Keratinocyte (primary cell): ENCODE results near the gene GCHFR. TPM values are rescaled to one million over a fixed set of nuclear protein-coding genes. Genes with fewer than 3 reads are reported as not detected.

Source experiments
- DNase-seq: peaks from one replicate; pipeline ENCODE4 v3.0.0-alpha.2; 2011; ENCODE audit warnings: low read depth, missing footprints, low spot score
- FAIRE-seq: peaks from 2 replicates; lab custom pipeline; 2011; peaks lifted over from hg19 to GRCh38; lab: Jason Lieb, UNC
- H2AFZ ChIP-seq: 2 replicates; pipeline ENCODE4 v1.6.0; 2012; ENCODE audit warnings: low read length, control low read depth, inconsistent platforms; ENCODE audit not compliant: control insufficient read depth
- H3K27ac ChIP-seq: 2 replicates; pipeline ENCODE4 v1.5.1; 2011; ENCODE audit warnings: low read length; ENCODE audit not compliant: control insufficient read depth, insufficient read depth
- H3K27me3 ChIP-seq: 3 replicates; pipeline ENCODE4 v1.6.0; 2011; ENCODE audit warnings: low read length; ENCODE audit not compliant: control insufficient read depth, insufficient read depth; ENCODE audit errors: extremely low read depth
- H3K36me3 ChIP-seq, 2 experiments: 2 replicates in 1 of 2; 3 replicates in 1 of 2; pipeline ENCODE4 v1.5.1; 2011; ENCODE audit warnings: low read length in 2 of 2, mild to moderate bottlenecking in 1 of 2; ENCODE audit not compliant: control insufficient read depth in 2 of 2, insufficient read depth in 2 of 2; ENCODE audit errors: extremely low read depth in 1 of 2
- H3K4me1 ChIP-seq: 3 replicates; pipeline ENCODE4 v1.5.1; 2011; ENCODE audit warnings: low read length; ENCODE audit not compliant: control insufficient read depth, insufficient read depth; ENCODE audit errors: extremely low read depth
- H3K4me2 ChIP-seq: 3 replicates; pipeline ENCODE4 v1.6.0; 2011; ENCODE audit warnings: low read depth, low read length; ENCODE audit not compliant: control insufficient read depth, insufficient read depth; ENCODE audit errors: extremely low read depth
- H3K4me3 ChIP-seq, 3 experiments: fragments of 200-600 bp in 1 of 3; sonication (generic) in 1 of 3; 2 replicates in 2 of 3; 3 replicates in 1 of 3; pipeline ENCODE4 v1.5.1; 2011 to 2016; ENCODE audit warnings: low read length in 3 of 3, mild to moderate bottlenecking in 3 of 3, control low read depth in 2 of 3, inconsistent platforms in 1 of 3, low read depth in 1 of 3, mixed read lengths in 1 of 3, mixed run types in 1 of 3, moderate library complexity in 1 of 3; ENCODE audit not compliant: control insufficient read depth in 2 of 3, insufficient read depth in 2 of 3; ENCODE audit errors: extremely low read depth in 1 of 3
- H3K79me2 ChIP-seq: 2 replicates; pipeline ENCODE4 v1.6.0; 2012; ENCODE audit warnings: low read length; ENCODE audit not compliant: control insufficient read depth, insufficient read depth
- H3K9ac ChIP-seq: 3 replicates; pipeline ENCODE4 v1.6.0; 2011; ENCODE audit warnings: low read length; ENCODE audit not compliant: control insufficient read depth, insufficient read depth; ENCODE audit errors: extremely low read depth
- H3K9me1 ChIP-seq: 3 replicates; pipeline ENCODE4 v1.6.0; 2011; ENCODE audit warnings: low read length; ENCODE audit not compliant: control insufficient read depth, insufficient read depth; ENCODE audit errors: extremely low read depth
- H3K9me3 ChIP-seq: 2 replicates; pipeline ENCODE4 v1.5.1; 2012; ENCODE audit warnings: low read depth, low read length; ENCODE audit not compliant: control insufficient read depth
- H4K20me1 ChIP-seq: 3 replicates; pipeline ENCODE4 v1.6.0; 2011; ENCODE audit warnings: low read length; ENCODE audit not compliant: control insufficient read depth, insufficient read depth; ENCODE audit errors: extremely low read depth
- EZH2 ChIP-seq: IDR thresholded peaks from one replicate; pipeline ENCODE4 v1.6.1; 2012; ENCODE audit warnings: inconsistent platforms, mild to moderate bottlenecking, low read length, moderate library complexity
- dilution Hi-C: fragments of 300-500 bp; cut with MboI; formaldehyde crosslinking; loops from one replicate; pipeline ENCODE4 v1.7.0; 2020; ENCODE audit warnings: low sequenced_read_pairs; ENCODE audit not compliant: extremely low pct_ligation_motif_present
- polyA plus RNA-seq, 5 experiments: library from polyadenylated mRNA; depleted of rRNA in 3 of 5; stranded (reverse) in 3 of 5; stranded (forward) in 1 of 5; unstranded in 1 of 5; fragments of >200 nt; gene quantifications; 1 replicate in 1 of 5; 2 replicates in 3 of 5; 3 replicates in 1 of 5; pipeline versions ENCODE4 v1.2.1 to v1.2.3, GENCODE V29; 2011 to 2012; ENCODE audit warnings: missing spikeins in 2 of 5, low read depth in 1 of 5, low replicate concordance in 1 of 5
- TF ChIP-seq, protein P1 (sequence below), 3 experiments: IDR thresholded peaks in 1 of 3; conservative IDR thresholded peaks in 1 of 3; optimal IDR thresholded peaks in 1 of 3; 2 replicates in 2 of 3; 3 replicates in 1 of 3; pipeline versions ENCODE3 to v1.5.1; 2011; ENCODE audit warnings: low read length in 3 of 3, mild to moderate bottlenecking in 3 of 3, moderate library complexity in 2 of 3, control low read depth in 1 of 3, inconsistent platforms in 1 of 3; ENCODE audit not compliant: insufficient read depth in 2 of 3; ENCODE audit errors: extremely low read depth in 1 of 3

GCHFR gene
- polyA plus RNA-seq, 1 donor (not counting 4 experiments of a cell fraction or from before 2014, with no cell fraction given): 2.7 TPM

DNA sequence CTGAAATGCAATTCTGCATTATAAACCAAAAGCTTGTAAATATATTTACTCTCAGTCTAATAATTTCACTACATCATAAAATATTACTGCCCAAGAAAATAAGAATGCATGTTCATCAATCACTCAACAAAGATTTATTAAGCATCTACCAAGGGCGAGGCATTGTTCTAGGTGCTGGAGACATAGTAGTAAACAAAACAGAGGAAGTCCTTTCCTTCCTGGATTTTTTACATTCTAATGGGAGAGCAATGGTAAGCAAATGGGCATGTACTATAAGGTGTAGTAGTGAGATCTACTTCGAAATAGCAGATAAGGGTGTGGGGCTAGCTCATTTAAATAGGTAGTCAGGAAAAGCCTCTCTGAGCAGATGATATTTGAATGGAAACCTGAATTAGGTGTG is 32.2 kb downstream of the GCHFR start:
- dilution Hi-C loops: no loop called here
- no peak overlapping the region for H3K4me3 ChIP-seq
- H2AFZ ChIP-seq: no peak overlapping the region
- FAIRE-seq (no peak), DNase-seq (no peak)
- no peak overlapping the region for H3K27ac ChIP-seq
- peaks cover 39% of the 10 kb centered on the region for H3K79me2 ChIP-seq
- H3K4me2 ChIP-seq: no peak overlapping the region
- TF ChIP-seq EZH2: no peak
- TF ChIP-seq, protein P1, sequence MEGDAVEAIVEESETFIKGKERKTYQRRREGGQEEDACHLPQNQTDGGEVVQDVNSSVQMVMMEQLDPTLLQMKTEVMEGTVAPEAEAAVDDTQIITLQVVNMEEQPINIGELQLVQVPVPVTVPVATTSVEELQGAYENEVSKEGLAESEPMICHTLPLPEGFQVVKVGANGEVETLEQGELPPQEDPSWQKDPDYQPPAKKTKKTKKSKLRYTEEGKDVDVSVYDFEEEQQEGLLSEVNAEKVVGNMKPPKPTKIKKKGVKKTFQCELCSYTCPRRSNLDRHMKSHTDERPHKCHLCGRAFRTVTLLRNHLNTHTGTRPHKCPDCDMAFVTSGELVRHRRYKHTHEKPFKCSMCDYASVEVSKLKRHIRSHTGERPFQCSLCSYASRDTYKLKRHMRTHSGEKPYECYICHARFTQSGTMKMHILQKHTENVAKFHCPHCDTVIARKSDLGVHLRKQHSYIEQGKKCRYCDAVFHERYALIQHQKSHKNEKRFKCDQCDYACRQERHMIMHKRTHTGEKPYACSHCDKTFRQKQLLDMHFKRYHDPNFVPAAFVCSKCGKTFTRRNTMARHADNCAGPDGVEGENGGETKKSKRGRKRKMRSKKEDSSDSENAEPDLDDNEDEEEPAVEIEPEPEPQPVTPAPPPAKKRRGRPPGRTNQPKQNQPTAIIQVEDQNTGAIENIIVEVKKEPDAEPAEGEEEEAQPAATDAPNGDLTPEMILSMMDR (optimal IDR thresholded peaks at IDR 0.05 in 1 of 3, IDR thresholded peaks at IDR 0.05 in 1 of 3, conservative IDR thresholded peaks at IDR 0.05 in 1 of 3; ENCODE audit: extremely low read depth in 1 of 3, insufficient read depth in 2 of 3, low read length in 3 of 3): no peak
- no peak overlapping the region for H3K9ac ChIP-seq
- no peaks in the 10 kb centered on the region for H3K27me3 ChIP-seq
- no peaks in the 10 kb centered on the region for H3K9me3 ChIP-seq
- no peaks in the 10 kb centered on the region for H4K20me1 ChIP-seq
- no peaks in the 10 kb centered on the region for H3K9me1 ChIP-seq
- H3K36me3 ChIP-seq: peaks cover 0 to 2% of the 10 kb centered on the region in 2 experiments
- H3K4me1 ChIP-seq: peaks cover 30% of the 10 kb centered on the region

DNA sequence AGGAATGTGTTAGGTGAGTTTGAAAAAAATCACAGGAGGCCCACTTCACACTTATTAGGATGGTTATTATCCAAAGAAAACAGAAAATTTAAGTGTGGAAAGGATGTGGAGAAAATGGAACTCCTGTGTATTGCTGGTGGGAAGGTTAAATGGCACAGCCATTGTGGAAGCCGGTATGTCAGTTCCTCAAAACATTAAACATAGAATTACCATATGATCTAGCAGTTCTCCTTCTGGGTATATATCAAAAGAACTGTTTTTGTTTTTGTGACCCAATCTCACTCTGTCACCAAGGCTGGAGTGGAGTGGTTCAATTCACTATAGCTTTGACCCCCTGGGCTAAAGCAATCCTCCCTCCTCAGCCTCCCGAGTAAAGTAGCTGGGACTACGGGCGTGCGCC is 32.6 kb downstream of the GCHFR start:
- Histone ChIP-seq H2AFZ (no peak overlapping the region), H3K27me3 (no peaks in the 10 kb centered on the region), H3K36me3 (peaks cover 0 to 2% of the 10 kb centered on the region in 2 experiments), H4K20me1 (no peaks in the 10 kb centered on the region), H3K27ac (no peak overlapping the region), H3K4me1 (peaks cover 30% of the 10 kb centered on the region), H3K79me2 (peaks cover 41% of the 10 kb centered on the region), H3K4me2 (no peak overlapping the region), H3K4me3 (no peak overlapping the region), H3K9ac (no peak overlapping the region), H3K9me3 (no peaks in the 10 kb centered on the region), H3K9me1 (no peaks in the 10 kb centered on the region)
- FAIRE-seq: no peak
- no peak for DNase-seq
- TF ChIP-seq EZH2: no peak
- TF ChIP-seq, protein P1 (optimal IDR thresholded peaks at IDR 0.05 in 1 of 3, IDR thresholded peaks at IDR 0.05 in 1 of 3, conservative IDR thresholded peaks at IDR 0.05 in 1 of 3; ENCODE audit: extremely low read depth in 1 of 3, insufficient read depth in 2 of 3, low read length in 3 of 3): no peak
- dilution Hi-C loops: no loop called here
